Measurements from ENCODE around the gene CCL22. TPM values are rescaled to one million over a fixed set of nuclear protein-coding genes. Genes with fewer than 3 reads are reported as not detected.

The CCL22 gene
- total RNA-seq, 1 experiment from 2014 or later: 0.68 TPM

DNA sequence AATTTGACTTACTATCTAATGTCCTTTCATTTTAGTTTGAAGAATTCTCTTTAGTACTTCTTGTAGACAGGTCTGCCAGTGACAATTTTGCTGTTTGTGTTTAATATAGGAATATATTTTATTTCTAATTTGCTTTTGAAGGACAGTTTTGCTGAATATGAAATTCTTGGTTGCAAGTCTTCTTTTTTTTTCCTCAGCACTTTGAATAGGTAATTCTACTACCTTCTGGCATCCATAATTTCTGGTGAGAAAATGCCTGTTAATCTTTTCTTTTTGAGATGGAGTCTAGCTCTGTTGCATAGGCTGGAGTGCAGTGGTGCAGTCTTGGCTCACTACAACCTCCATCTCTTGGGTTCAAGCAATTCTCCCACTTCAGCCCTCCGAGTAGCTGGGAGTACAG is 25.2 kb upstream of the CCL22 start:
- Histone ChIP-seq H3K4me1 (no peaks in the 10 kb centered on the region), H3K27me3 (replicated peaks; ENCODE audit: control insufficient read depth, insufficient read depth, low read length) (no peaks in the 10 kb centered on the region), H3K36me3 (ENCODE audit: control insufficient read depth, insufficient read depth, low read length) (no peaks in the 10 kb centered on the region), H3K4me3 (ENCODE audit: low read depth, low read length) (no peak overlapping the region), H3K9me3 (peaks cover 8% of the 10 kb centered on the region; the same call in 1 of the 2 replicates)
- no TSS peak for BruUV-seq (replicated peaks)
- intact Hi-C loops (cut with micrococcal nuclease; ENCODE audit: unreplicated experiment): no loop called here
- TF ChIP-seq, protein P1, sequence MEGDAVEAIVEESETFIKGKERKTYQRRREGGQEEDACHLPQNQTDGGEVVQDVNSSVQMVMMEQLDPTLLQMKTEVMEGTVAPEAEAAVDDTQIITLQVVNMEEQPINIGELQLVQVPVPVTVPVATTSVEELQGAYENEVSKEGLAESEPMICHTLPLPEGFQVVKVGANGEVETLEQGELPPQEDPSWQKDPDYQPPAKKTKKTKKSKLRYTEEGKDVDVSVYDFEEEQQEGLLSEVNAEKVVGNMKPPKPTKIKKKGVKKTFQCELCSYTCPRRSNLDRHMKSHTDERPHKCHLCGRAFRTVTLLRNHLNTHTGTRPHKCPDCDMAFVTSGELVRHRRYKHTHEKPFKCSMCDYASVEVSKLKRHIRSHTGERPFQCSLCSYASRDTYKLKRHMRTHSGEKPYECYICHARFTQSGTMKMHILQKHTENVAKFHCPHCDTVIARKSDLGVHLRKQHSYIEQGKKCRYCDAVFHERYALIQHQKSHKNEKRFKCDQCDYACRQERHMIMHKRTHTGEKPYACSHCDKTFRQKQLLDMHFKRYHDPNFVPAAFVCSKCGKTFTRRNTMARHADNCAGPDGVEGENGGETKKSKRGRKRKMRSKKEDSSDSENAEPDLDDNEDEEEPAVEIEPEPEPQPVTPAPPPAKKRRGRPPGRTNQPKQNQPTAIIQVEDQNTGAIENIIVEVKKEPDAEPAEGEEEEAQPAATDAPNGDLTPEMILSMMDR (IDR thresholded peaks at IDR 0.05; ENCODE audit: insufficient read depth in 1 of 2, low read depth in 1 of 2, low read length in 1 of 2, severe bottlenecking in 1 of 2, unreplicated experiment in 1 of 2): no peak
- Mint-ChIP-seq H3K27me3 (ENCODE audit: insufficient read depth, unreplicated experiment) (no peaks in the 10 kb centered on the region), H3K27ac (ENCODE audit: unreplicated experiment) (no peak overlapping the region), H3K4me1 (ENCODE audit: low read depth, unreplicated experiment) (no peaks in the 10 kb centered on the region), H3K4me3 (ENCODE audit: unreplicated experiment) (no peak overlapping the region), H3K36me3 (ENCODE audit: insufficient read depth, unreplicated experiment) (no peaks in the 10 kb centered on the region), H3K9me3 (ENCODE audit: unreplicated experiment) (no peaks in the 10 kb centered on the region)
- no peak for DNase-seq
- ChIA-PET CTCF (no interaction called here), POLR2A (no interaction called here)

- H3K4me1 ChIP-seq: no peaks in the 10 kb centered on the region
- POLR2A ChIA-PET: no interaction called here
- intact Hi-C loops (cut with micrococcal nuclease; ENCODE audit: unreplicated experiment): no loop called here
- no peak overlapping the region for H3K4me3 Mint-ChIP-seq (ENCODE audit: unreplicated experiment)
- H3K27me3 Mint-ChIP-seq (ENCODE audit: insufficient read depth, unreplicated experiment): no peaks in the 10 kb centered on the region
- H3K27me3 ChIP-seq (replicated peaks; ENCODE audit: control insufficient read depth, insufficient read depth, low read length): no peaks in the 10 kb centered on the region
- DNase-seq: no peak
- no peak overlapping the region for H3K4me3 ChIP-seq (ENCODE audit: low read depth, low read length)
- H3K9me3 Mint-ChIP-seq (ENCODE audit: unreplicated experiment): no peaks in the 10 kb centered on the region
- BruUV-seq (replicated peaks): no TSS peak
- no peaks in the 10 kb centered on the region for H3K36me3 Mint-ChIP-seq (ENCODE audit: insufficient read depth, unreplicated experiment)
- H3K4me1 Mint-ChIP-seq (ENCODE audit: low read depth, unreplicated experiment): no peaks in the 10 kb centered on the region
- H3K36me3 ChIP-seq (ENCODE audit: control insufficient read depth, insufficient read depth, low read length): no peaks in the 10 kb centered on the region
- CTCF ChIA-PET: no interaction called here
- peaks cover 8% of the 10 kb centered on the region; the same call in 1 of the 2 replicates for H3K9me3 ChIP-seq
- H3K27ac Mint-ChIP-seq (ENCODE audit: unreplicated experiment): no peak overlapping the region
- TF ChIP-seq, protein P1 (IDR thresholded peaks at IDR 0.05; ENCODE audit: insufficient read depth in 1 of 2, low read depth in 1 of 2, low read length in 1 of 2, severe bottlenecking in 1 of 2, unreplicated experiment in 1 of 2): no peak
Observed at GRCh38 chr16:57335366-57335765, 23.2 kb upstream of the CCL22 start.

- Histone ChIP-seq H3K27me3 (replicated peaks; ENCODE audit: control insufficient read depth, insufficient read depth, low read length) (no peaks in the 10 kb centered on the region), H3K4me1 (no peaks in the 10 kb centered on the region), H3K9me3 (peaks cover 8% of the 10 kb centered on the region; the same call in 1 of the 2 replicates), H3K36me3 (ENCODE audit: control insufficient read depth, insufficient read depth, low read length) (no peaks in the 10 kb centered on the region), H3K4me3 (ENCODE audit: low read depth, low read length) (no peak overlapping the region)
- peaks cover 7% of the 10 kb centered on the region for H3K4me1 Mint-ChIP-seq (ENCODE audit: low read depth, unreplicated experiment)
- POLR2A ChIA-PET: no interaction called here
- DNase-seq: no peak
- no peak overlapping the region for H3K4me3 Mint-ChIP-seq (ENCODE audit: unreplicated experiment)
- H3K36me3 Mint-ChIP-seq (ENCODE audit: insufficient read depth, unreplicated experiment): no peaks in the 10 kb centered on the region
- CTCF ChIA-PET: no interaction called here
- no peaks in the 10 kb centered on the region for H3K27me3 Mint-ChIP-seq (ENCODE audit: insufficient read depth, unreplicated experiment)
- no peak overlapping the region for H3K27ac Mint-ChIP-seq (ENCODE audit: unreplicated experiment)
- TF ChIP-seq, protein P1 (IDR thresholded peaks at IDR 0.05; ENCODE audit: insufficient read depth in 1 of 2, low read depth in 1 of 2, low read length in 1 of 2, severe bottlenecking in 1 of 2, unreplicated experiment in 1 of 2): no peak
- H3K9me3 Mint-ChIP-seq (ENCODE audit: unreplicated experiment): no peaks in the 10 kb centered on the region
- intact Hi-C loops (cut with micrococcal nuclease; ENCODE audit: unreplicated experiment): no loop called here
- BruUV-seq (replicated peaks): no TSS peak
Observed at GRCh38 chr16:57341062-57341440, 17.5 kb upstream of the CCL22 start.
